ENCODE data around the gene CDH12.

DNA sequence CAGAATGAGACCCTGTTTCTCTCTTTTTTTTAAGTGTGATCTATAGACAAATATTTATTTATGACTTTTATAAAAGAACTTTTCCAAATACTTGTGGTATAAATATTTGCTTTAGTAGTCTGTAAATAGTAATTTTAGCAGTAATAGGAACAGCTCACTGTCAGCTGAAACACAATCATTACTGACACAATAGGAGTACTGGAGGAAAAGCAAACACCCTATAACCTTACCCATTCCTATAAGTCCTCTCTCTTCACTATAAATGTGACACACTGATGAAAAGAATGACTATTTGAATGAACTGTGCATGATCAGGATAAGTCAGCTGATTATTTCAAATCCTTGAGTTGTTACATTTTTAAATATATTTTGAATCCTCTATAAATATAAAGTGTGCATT, 72.4 kb downstream of the CDH12 start:
- no peak for TF ChIP-seq SPI1 (IDR thresholded peaks at IDR 0.05; ENCODE audit: low read depth, low read length)
- no peak for TF ChIP-seq TAF1 (IDR thresholded peaks at IDR 0.05; ENCODE audit: low read depth, low read length)
- TF ChIP-seq POLR2A (IDR thresholded peaks at IDR 0.05; ENCODE audit: low read depth, low read length) = no peak

Data from GM12891 (cell line).